Keratinocyte (primary cell): ENCODE results near the gene MTA1. TPM values are rescaled to one million over a fixed set of nuclear protein-coding genes. Genes with fewer than 3 reads are reported as not detected.
A peak's percentile ranks its signal among the peaks of the same experiment; 100 is the strongest.

Experiments
- DNase-seq: peaks from one replicate; pipeline ENCODE4 v3.0.0-alpha.2; 2011; ENCODE audit warnings: low read depth, missing footprints, low spot score
- FAIRE-seq: peaks from 2 replicates; lab custom pipeline; 2011; peaks lifted over from hg19 to GRCh38; lab: Jason Lieb, UNC
- H2AFZ ChIP-seq: 2 replicates; pipeline ENCODE4 v1.6.0; 2012; ENCODE audit warnings: low read length, control low read depth, inconsistent platforms; ENCODE audit not compliant: control insufficient read depth
- H3K27ac ChIP-seq: 2 replicates; pipeline ENCODE4 v1.5.1; 2011; ENCODE audit warnings: low read length; ENCODE audit not compliant: control insufficient read depth, insufficient read depth
- H3K27me3 ChIP-seq: 3 replicates; pipeline ENCODE4 v1.6.0; 2011; ENCODE audit warnings: low read length; ENCODE audit not compliant: control insufficient read depth, insufficient read depth; ENCODE audit errors: extremely low read depth
- H3K36me3 ChIP-seq, 2 experiments: 2 replicates in 1 of 2; 3 replicates in 1 of 2; pipeline ENCODE4 v1.5.1; 2011; ENCODE audit warnings: low read length in 2 of 2, mild to moderate bottlenecking in 1 of 2; ENCODE audit not compliant: control insufficient read depth in 2 of 2, insufficient read depth in 2 of 2; ENCODE audit errors: extremely low read depth in 1 of 2
- H3K4me1 ChIP-seq: 3 replicates; pipeline ENCODE4 v1.5.1; 2011; ENCODE audit warnings: low read length; ENCODE audit not compliant: control insufficient read depth, insufficient read depth; ENCODE audit errors: extremely low read depth
- H3K4me2 ChIP-seq: 3 replicates; pipeline ENCODE4 v1.6.0; 2011; ENCODE audit warnings: low read depth, low read length; ENCODE audit not compliant: control insufficient read depth, insufficient read depth; ENCODE audit errors: extremely low read depth
- H3K4me3 ChIP-seq, 3 experiments: fragments of 200-600 bp in 1 of 3; sonication (generic) in 1 of 3; 2 replicates in 2 of 3; 3 replicates in 1 of 3; pipeline ENCODE4 v1.5.1; 2011 to 2016; ENCODE audit warnings: low read length in 3 of 3, mild to moderate bottlenecking in 3 of 3, control low read depth in 2 of 3, inconsistent platforms in 1 of 3, low read depth in 1 of 3, mixed read lengths in 1 of 3, mixed run types in 1 of 3, moderate library complexity in 1 of 3; ENCODE audit not compliant: control insufficient read depth in 2 of 3, insufficient read depth in 2 of 3; ENCODE audit errors: extremely low read depth in 1 of 3
- H3K79me2 ChIP-seq: 2 replicates; pipeline ENCODE4 v1.6.0; 2012; ENCODE audit warnings: low read length; ENCODE audit not compliant: control insufficient read depth, insufficient read depth
- H3K9ac ChIP-seq: 3 replicates; pipeline ENCODE4 v1.6.0; 2011; ENCODE audit warnings: low read length; ENCODE audit not compliant: control insufficient read depth, insufficient read depth; ENCODE audit errors: extremely low read depth
- H3K9me1 ChIP-seq: 3 replicates; pipeline ENCODE4 v1.6.0; 2011; ENCODE audit warnings: low read length; ENCODE audit not compliant: control insufficient read depth, insufficient read depth; ENCODE audit errors: extremely low read depth
- H3K9me3 ChIP-seq: 2 replicates; pipeline ENCODE4 v1.5.1; 2012; ENCODE audit warnings: low read depth, low read length; ENCODE audit not compliant: control insufficient read depth
- H4K20me1 ChIP-seq: 3 replicates; pipeline ENCODE4 v1.6.0; 2011; ENCODE audit warnings: low read length; ENCODE audit not compliant: control insufficient read depth, insufficient read depth; ENCODE audit errors: extremely low read depth
- EZH2 ChIP-seq: IDR thresholded peaks from one replicate; pipeline ENCODE4 v1.6.1; 2012; ENCODE audit warnings: inconsistent platforms, mild to moderate bottlenecking, low read length, moderate library complexity
- dilution Hi-C: fragments of 300-500 bp; cut with MboI; formaldehyde crosslinking; loops from one replicate; pipeline ENCODE4 v1.7.0; 2020; ENCODE audit warnings: low sequenced_read_pairs; ENCODE audit not compliant: extremely low pct_ligation_motif_present
- polyA plus RNA-seq, 5 experiments: library from polyadenylated mRNA; depleted of rRNA in 3 of 5; stranded (reverse) in 3 of 5; stranded (forward) in 1 of 5; unstranded in 1 of 5; fragments of >200 nt; gene quantifications; 1 replicate in 1 of 5; 2 replicates in 3 of 5; 3 replicates in 1 of 5; pipeline versions ENCODE4 v1.2.1 to v1.2.3, GENCODE V29; 2011 to 2012; ENCODE audit warnings: missing spikeins in 2 of 5, low read depth in 1 of 5, low replicate concordance in 1 of 5
- TF ChIP-seq, protein P1 (sequence below), 3 experiments: IDR thresholded peaks in 1 of 3; conservative IDR thresholded peaks in 1 of 3; optimal IDR thresholded peaks in 1 of 3; 2 replicates in 2 of 3; 3 replicates in 1 of 3; pipeline versions ENCODE3 to v1.5.1; 2011; ENCODE audit warnings: low read length in 3 of 3, mild to moderate bottlenecking in 3 of 3, moderate library complexity in 2 of 3, control low read depth in 1 of 3, inconsistent platforms in 1 of 3; ENCODE audit not compliant: insufficient read depth in 2 of 3; ENCODE audit errors: extremely low read depth in 1 of 3

MTA1 gene
- polyA plus RNA-seq, 1 donor (not counting 4 experiments of a cell fraction or from before 2014, with no cell fraction given): 33.6 TPM

GRCh38 chr14:105410642-105411016, 9.0 kb upstream of the MTA1 start:
- dilution Hi-C loops: no loop called here
- no peak for FAIRE-seq

DNA sequence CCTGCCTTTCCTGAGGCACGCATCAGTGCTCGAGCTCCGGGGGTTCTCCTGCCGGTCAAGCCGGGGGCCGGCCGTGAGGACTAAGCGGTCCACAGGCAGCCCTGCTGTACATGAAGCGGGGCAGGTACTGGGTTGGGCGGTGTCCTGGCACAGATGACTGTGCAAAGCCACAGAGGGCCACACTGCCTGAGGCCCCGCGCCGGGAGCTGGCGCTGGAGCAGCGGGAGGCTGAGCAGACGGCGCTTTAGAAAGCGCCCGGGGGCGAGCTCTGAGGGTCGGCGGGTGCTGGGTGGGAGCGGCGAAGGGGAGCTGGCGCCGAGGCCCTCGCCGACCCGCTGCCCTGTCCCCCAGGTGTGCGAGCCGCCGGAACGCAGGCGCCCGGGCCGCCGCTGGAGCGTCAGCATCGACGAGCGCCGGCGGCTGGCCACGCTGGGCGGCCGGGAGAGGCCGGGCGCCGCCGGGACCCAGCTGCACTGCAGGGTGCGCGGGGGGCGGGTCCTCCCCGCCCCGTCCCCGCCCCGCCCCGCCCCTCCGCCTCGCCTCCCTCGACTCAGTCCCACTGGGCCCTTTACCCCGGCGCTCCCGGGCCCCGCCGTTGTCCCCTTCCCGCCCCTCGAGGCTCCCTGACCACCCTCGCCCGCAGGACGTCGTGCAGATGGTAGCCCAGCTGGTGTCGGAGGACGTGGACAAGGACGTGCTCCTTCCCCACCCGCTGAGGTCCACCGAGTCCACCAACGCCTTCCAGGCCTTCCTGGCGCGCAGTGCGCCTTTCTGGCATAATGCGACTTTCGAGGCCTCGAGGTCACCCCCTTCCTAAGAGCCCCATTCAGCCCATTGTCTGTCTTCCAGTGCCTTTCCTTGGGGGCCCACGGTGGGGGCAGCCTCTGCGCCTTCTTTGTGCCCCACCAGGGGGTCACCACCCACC, 8.3 kb upstream of the MTA1 start:
- H4K20me1 ChIP-seq: no peaks in the 10 kb centered on the region
- H2AFZ ChIP-seq: no peak overlapping the region
- H3K4me2 ChIP-seq: peak overlapping the region; percentile 54
- H3K79me2 ChIP-seq: no peaks in the 10 kb centered on the region
- peak overlapping the region; percentile 41 for H3K9ac ChIP-seq
- dilution Hi-C loops: no loop called here
- H3K4me1 ChIP-seq: peaks cover 4% of the 10 kb centered on the region
- DNase-seq (no peak), FAIRE-seq (no peak)
- H3K27me3 ChIP-seq: peaks cover 19% of the 10 kb centered on the region
- H3K4me3 ChIP-seq: peak overlapping the region in 2 of 3 experiments; percentile 17 to 29
- H3K27ac ChIP-seq: no peak overlapping the region
- no peaks in the 10 kb centered on the region for H3K9me3 ChIP-seq
- H3K9me1 ChIP-seq: no peaks in the 10 kb centered on the region
- no peaks in the 10 kb centered on the region for H3K36me3 ChIP-seq
- peak; percentile 24 for TF ChIP-seq EZH2
- TF ChIP-seq, protein P1, sequence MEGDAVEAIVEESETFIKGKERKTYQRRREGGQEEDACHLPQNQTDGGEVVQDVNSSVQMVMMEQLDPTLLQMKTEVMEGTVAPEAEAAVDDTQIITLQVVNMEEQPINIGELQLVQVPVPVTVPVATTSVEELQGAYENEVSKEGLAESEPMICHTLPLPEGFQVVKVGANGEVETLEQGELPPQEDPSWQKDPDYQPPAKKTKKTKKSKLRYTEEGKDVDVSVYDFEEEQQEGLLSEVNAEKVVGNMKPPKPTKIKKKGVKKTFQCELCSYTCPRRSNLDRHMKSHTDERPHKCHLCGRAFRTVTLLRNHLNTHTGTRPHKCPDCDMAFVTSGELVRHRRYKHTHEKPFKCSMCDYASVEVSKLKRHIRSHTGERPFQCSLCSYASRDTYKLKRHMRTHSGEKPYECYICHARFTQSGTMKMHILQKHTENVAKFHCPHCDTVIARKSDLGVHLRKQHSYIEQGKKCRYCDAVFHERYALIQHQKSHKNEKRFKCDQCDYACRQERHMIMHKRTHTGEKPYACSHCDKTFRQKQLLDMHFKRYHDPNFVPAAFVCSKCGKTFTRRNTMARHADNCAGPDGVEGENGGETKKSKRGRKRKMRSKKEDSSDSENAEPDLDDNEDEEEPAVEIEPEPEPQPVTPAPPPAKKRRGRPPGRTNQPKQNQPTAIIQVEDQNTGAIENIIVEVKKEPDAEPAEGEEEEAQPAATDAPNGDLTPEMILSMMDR (optimal IDR thresholded peaks at IDR 0.05 in 1 of 3, IDR thresholded peaks at IDR 0.05 in 1 of 3, conservative IDR thresholded peaks at IDR 0.05 in 1 of 3; ENCODE audit: extremely low read depth in 1 of 3, insufficient read depth in 2 of 3, low read length in 3 of 3): no peak

More at GRCh38 chr14:105410642-105411016, 9.0 kb upstream of the MTA1 start:
- Histone ChIP-seq H3K9me1 (no peaks in the 10 kb centered on the region), H2AFZ (no peak overlapping the region), H3K27me3 (peaks cover 19% of the 10 kb centered on the region), H3K79me2 (no peaks in the 10 kb centered on the region), H3K4me3 (no peak overlapping the region), H3K9ac (no peak overlapping the region), H3K4me2 (no peak overlapping the region), H4K20me1 (no peaks in the 10 kb centered on the region), H3K9me3 (no peaks in the 10 kb centered on the region), H3K4me1 (peaks cover 4% of the 10 kb centered on the region), H3K36me3 (no peaks in the 10 kb centered on the region), H3K27ac (no peak overlapping the region)
- no peak for DNase-seq
- TF ChIP-seq, protein P1 (optimal IDR thresholded peaks at IDR 0.05 in 1 of 3, IDR thresholded peaks at IDR 0.05 in 1 of 3, conservative IDR thresholded peaks at IDR 0.05 in 1 of 3; ENCODE audit: extremely low read depth in 1 of 3, insufficient read depth in 2 of 3, low read length in 3 of 3): no peak
- no peak for TF ChIP-seq EZH2
